COLO668 (cell line): Measurements from ENCODE around the gene ATP2B2.
"Not testable (repeated sequence)": the region's sequence is repeated elsewhere in the genome, so short reads cannot be mapped to it uniquely, and the experiment has no call there.

ENCODE experiments used
- DNase-seq: peaks from one replicate; lab custom pipeline; 2025; ENCODE audit not compliant: unreplicated experiment; lab: John Stamatoyannopoulos, UW

ATP2B2 gene

GRCh38 chr3:10310578-10310977, 194.8 kb downstream of the ATP2B2 start:
- no peak for DNase-seq

- no peak for DNase-seq
These were observed 195.7 kb downstream of the ATP2B2 start for GRCh38 chr3:10309736-10310135.

GRCh38 chr3:10308678-10309077, 196.7 kb downstream of the ATP2B2 start:
- DNase-seq, result no peak

DNA sequence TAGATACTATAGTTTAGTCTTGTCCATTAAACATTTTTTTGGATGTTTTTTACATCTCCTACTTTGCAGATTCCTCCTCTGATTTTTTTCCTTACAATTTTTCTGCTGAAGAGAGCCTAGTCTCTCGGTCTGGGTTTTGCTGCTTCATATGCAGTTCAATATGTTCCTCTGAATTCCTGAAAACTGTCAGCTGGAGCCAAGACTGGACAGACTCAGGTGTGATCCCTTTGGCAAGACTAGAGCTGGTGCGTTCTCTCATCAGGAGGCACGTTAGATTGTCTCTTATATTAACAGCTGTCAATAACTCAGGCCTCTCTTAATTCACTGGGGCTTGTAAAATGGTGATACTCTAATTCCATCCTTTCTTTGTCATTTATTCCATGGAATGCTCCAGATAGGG, 199.2 kb downstream of the ATP2B2 start:
- no peak for DNase-seq

- DNase-seq, result no peak
These were observed 200.0 kb downstream of the ATP2B2 start for GRCh38 chr3:10305331-10305902.

DNA sequence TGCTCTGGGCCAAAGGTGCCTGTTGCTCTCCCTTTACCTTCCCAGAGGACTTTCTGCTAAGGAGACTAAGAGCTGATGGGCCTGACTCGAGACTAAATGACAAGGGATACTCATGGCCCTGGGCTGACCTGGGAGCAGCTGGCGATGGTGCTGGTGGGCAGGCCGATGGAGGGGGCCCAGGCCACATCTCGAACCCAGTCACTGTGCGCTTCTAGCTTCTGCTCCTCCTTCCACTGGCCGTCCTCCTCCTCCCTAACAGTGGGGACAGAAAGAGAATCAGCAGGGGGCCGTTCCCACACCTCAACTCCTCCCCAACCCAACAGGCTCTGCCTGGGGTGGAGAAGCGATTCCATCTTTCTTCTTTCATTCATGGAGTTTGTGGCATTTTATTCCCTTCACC, 200.5 kb downstream of the ATP2B2 start:
- DNase-seq, result no peak

GRCh38 chr3:10303785-10304184, 201.6 kb downstream of the ATP2B2 start:
- no peak for DNase-seq

DNA sequence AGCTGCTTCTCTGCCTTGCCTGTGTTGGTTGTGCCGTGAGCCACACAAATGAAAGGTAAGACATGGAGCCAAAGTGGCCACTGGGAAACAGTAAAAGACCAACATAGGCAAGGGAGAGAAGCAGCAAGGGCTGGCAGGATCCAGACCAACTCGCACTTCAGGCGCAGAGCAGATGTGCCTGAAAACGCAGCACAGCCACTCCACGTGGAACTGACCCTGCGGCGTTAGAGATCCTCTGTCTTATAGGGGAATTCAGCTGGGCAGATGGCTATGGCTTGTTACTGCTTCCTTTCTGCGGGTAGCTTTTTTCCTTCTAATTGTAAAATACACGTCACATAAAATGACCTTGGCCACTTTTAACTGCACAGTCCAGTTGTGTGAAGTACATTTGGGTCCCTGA, 202.3 kb downstream of the ATP2B2 start:
- DNase-seq, result no peak

GRCh38 chr3:10300087-10300486, 205.3 kb downstream of the ATP2B2 start:
- DNase-seq, result no peak

DNA sequence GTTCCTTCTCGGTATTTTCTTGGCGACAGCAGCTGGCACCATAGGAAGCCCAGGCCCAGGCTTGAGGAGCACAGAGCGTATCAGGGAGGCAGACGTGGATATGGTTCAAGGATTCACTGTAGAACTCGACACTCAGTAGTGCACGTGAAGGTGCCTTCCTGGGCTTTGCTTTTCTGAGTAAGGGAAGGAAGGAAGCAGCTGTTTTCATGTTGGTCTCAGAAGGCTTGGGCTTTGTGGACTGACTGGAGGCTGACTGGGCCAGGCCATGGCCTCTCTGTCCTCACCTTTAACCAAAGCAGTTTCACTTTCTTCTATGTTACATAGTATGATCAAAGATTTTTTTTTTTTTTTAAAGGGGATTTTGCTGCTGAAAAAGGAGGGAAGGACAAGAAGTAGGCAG, 205.7 kb downstream of the ATP2B2 start:
- no peak for DNase-seq

GRCh38 chr3:10299175-10299574, 206.2 kb downstream of the ATP2B2 start:
- no peak for DNase-seq

DNA sequence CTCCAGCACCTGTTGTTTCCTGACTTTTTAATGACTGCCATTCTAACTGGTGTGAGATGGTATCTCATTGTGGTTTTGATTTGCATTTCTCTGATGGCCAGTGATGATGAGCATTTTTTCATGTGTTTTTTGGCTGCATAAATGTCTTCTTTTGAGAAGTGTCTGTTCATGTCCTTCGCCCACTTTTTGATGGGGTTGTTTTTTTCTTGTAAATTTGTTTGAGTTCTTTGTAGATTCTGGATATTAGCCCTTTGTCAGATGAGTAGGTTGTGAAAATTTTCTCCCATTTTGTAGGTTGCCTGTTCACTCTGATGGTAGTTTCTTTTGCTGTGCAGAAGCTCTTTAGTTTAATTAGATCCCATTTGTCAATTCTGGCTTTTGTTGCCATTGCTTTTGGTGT, 207.3 kb downstream of the ATP2B2 start:
- not testable (repeated sequence) for DNase-seq

DNA sequence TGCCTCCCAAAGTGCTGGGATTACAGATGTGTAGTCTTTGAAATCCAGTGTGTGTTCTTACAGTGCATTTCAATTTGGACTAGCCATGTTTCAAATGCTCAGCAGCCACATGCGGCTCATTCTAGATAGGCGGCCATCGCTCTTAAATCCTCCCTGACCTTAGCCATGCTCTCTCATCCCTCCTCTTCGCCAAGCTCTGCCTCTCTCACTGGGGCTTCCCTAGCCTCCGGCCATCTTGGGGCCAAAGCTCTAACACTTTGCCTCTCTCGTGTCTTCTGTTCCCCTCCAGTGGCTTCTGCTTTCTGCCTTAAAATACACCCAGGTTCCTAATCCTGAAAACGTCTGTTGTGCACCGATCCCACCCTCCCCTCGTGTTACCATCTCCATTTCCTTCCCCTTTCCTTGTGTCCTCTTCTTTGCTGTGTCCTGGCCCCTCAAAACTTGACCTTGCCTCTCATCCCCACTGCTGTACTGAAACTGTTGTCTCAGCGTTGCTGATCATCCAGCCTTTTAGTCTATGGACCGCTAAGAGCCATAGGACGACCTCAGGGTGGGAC, 211.3 kb downstream of the ATP2B2 start:
- DNase-seq, result no peak

- no peak for DNase-seq
These were observed 212.6 kb downstream of the ATP2B2 start, which contains the start of gene GHRL for GRCh38 chr3:10292505-10293419. TSS of gene GHRL (minus strand) at chr3:10292947. CDS start at chr3:10290180, 2,767 bp downstream.

DNA sequence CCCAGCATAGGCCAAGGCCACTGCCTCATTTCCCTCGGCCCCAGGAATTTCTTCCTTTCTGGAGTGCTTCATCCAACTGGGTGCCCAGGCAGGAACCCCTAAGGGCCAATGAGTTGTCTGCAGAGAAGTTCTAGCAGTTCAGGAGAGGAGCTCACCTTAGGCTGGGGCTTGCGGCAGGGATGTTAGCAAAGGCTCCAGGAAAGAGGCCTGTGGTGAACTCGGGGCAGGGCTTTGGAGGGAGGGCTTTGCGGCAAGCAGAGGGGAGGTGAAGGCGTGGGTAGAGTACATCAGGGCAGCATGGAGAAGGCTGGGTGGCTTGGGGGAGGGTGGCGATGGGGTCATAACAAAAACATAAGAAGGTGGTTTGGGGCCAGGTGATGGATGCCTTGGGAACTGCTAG, 213.7 kb downstream of the ATP2B2 start:
- no peak for DNase-seq

- DNase-seq, result no peak
These were observed 214.8 kb downstream of the ATP2B2 start for GRCh38 chr3:10290481-10291176.

GRCh38 chr3:10289787-10290355, 215.5 kb downstream of the ATP2B2 start:
- no peak for DNase-seq

- DNase-seq, result no peak
These were observed 216.3 kb downstream of the ATP2B2 start for GRCh38 chr3:10289077-10289476.

DNA sequence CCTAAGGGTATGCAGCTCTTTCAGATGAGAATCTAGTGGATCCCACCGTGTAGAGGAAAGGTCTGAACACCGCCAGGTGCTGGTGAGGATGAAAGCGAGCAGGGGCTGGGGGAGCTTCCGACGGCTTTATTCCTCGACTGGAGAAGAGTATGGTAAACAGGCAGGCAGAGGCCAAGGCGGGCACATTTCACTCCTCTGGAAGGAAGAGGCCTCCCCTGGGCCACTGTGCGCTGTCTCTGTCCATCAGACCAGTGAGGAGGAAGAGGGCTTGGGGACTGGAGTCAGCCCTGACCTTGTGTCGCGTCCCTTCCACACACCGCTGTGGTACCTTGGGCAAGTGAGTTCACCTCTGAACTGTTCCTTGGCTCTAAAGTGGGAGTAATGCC, 216.8 kb downstream of the ATP2B2 start:
- no peak for DNase-seq

DNA sequence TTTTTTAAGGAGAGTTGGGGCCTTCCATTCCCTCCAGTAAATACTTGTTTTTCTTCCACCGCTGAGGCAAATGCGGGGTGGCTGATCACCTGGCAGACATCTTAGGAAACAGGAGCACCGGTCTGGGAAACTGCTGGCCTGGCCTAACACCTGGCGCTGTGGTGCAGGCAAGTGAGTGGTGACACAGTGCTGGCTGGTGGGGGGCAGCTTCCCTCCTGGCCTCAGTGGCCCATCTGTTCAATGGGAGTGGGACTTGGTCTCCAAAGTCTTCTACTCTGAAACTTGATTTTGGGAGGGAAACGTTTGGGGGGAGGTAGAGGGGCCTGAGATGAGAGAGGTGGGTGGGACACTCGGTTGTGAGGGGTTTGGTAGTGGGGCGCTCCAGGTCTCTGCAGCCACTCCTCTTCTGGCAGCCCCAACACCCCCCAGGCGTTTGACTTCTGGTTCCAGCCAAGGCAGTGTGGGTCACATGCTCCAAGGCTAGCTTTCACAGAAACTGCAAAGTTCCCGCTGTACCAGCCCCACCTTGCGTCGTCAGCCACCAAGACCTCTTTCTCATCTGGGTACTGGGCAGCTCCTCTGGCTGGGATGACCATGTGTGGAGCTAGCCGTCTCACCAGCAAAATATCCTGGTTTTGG, 217.3 kb downstream of the ATP2B2 start:
- DNase-seq, result no peak
